Liver (tissue), 3 donors: ENCODE results near the gene FGF1.

Source experiments
- ATF3 ChIP-seq: IDR thresholded peaks from 2 replicates; pipeline ENCODE4 v1.6.1; 2016; ENCODE audit warnings: antibody characterized with exemption
- CTCF ChIP-seq: fragments of 150-350 bp; IDR thresholded peaks from 2 replicates; pipeline ENCODE4 v1.5.1; 2017; ENCODE audit warnings: improper control_type of control experiment, low read depth, low read length; ENCODE audit not compliant: missing input control
- FOXA2 ChIP-seq: IDR thresholded peaks from 2 replicates; pipeline ENCODE4 v1.6.1; 2016; ENCODE audit warnings: antibody characterized with exemption
- GABPA ChIP-seq, 2 donors: IDR thresholded peaks in 1 of 2; conservative IDR thresholded peaks in 1 of 2; 2 replicates each; pipeline ENCODE4 v1.6.1; 2016; ENCODE audit warnings: antibody characterized with exemption in 2 of 2, mild to moderate bottlenecking in 1 of 2, moderate library complexity in 1 of 2
- JUND ChIP-seq, 2 donors: IDR thresholded peaks; 2 replicates each; pipeline ENCODE4 v1.6.1; 2016; ENCODE audit warnings: antibody characterized with exemption in 2 of 2
- MAX ChIP-seq: IDR thresholded peaks from 2 replicates; pipeline ENCODE4 v1.6.1; 2016; ENCODE audit warnings: antibody characterized with exemption
- RAD21 ChIP-seq, 2 donors: IDR thresholded peaks; 2 replicates each; pipeline ENCODE4 v1.6.1; 2016; ENCODE audit warnings: antibody characterized with exemption in 2 of 2, mild to moderate bottlenecking in 2 of 2
- REST ChIP-seq: IDR thresholded peaks from 2 replicates; pipeline ENCODE4 v1.6.1; 2016; ENCODE audit warnings: antibody characterized with exemption, mild to moderate bottlenecking
- RXRA ChIP-seq, 2 donors: IDR thresholded peaks; 2 replicates each; pipeline ENCODE4 v1.6.1; 2017 to 2018; ENCODE audit warnings: antibody characterized with exemption in 2 of 2, mild to moderate bottlenecking in 1 of 2
- TAF1 ChIP-seq: conservative IDR thresholded peaks from 2 replicates; pipeline ENCODE4 v1.6.1; 2016; ENCODE audit warnings: antibody characterized with exemption, mild to moderate bottlenecking
- YY1 ChIP-seq: IDR thresholded peaks from 2 replicates; pipeline ENCODE4 v1.6.1; 2016; ENCODE audit warnings: antibody characterized with exemption, mild to moderate bottlenecking
- donor health status: healthy.
- donor health status: healthy.

GRCh38 chr5:142590451-142591231 is 95.2 kb downstream of the FGF1 start:
- TF ChIP-seq CTCF, result no peak
- TF ChIP-seq YY1, result no peak
- TF ChIP-seq TAF1, result no peak
- no peak for TF ChIP-seq ATF3
- no peak for TF ChIP-seq RXRA (IDR thresholded peaks at IDR 0.05)
- TF ChIP-seq GABPA (IDR thresholded peaks at IDR 0.05 in 1 of 2, conservative IDR thresholded peaks at IDR 0.05 in 1 of 2), result no peak
- no peak for TF ChIP-seq REST
- no peak for TF ChIP-seq RAD21 (IDR thresholded peaks at IDR 0.05)
- no peak for TF ChIP-seq MAX
- TF ChIP-seq JUND (IDR thresholded peaks at IDR 0.05), result no peak
- TF ChIP-seq FOXA2, result no peak
